A549 (cell line): Measurements from ENCODE around the gene ANKRD7.

Experiments used
- BHLHE40 ChIP-seq: IDR thresholded peaks from 2 replicates; pipeline ENCODE4 v1.6.1; 2012; ENCODE audit warnings: low read depth, low read length, inconsistent platforms
- HOXB5 ChIP-seq: fragments of 250-450 bp; sonication (Bioruptor Pico); IDR thresholded peaks from 2 replicates; pipeline ENCODE4 v1.5.0; 2020; ENCODE audit warnings: mild to moderate bottlenecking, moderate library complexity
- JUN ChIP-seq, 2 experiments: fragments of >200 bp; sonication (Bioruptor Twin); formaldehyde crosslinking; IDR thresholded peaks; 2 replicates in 1 of 2; 3 replicates in 1 of 2; pipeline ENCODE4 v1.6.1; 2016 to 2017
- MAZ ChIP-seq: fragments of 150-350 bp; IDR thresholded peaks from 2 replicates; pipeline ENCODE4 v1.6.1; 2014; ENCODE audit warnings: antibody characterized with exemption, low read depth, low read length, borderline replicate concordance
- NFE2L2 ChIP-seq: fragments of 150-350 bp; conservative IDR thresholded peaks from 2 replicates; pipeline ENCODE4 v1.6.1; 2014; ENCODE audit warnings: low read length
- POLR2A ChIP-seq: IDR thresholded peaks from 2 replicates; pipeline ENCODE4 v1.6.1; 2012; ENCODE audit warnings: mild to moderate bottlenecking, low read length
- POLR2AphosphoS2 ChIP-seq: conservative IDR thresholded peaks from 2 replicates; pipeline ENCODE4 v1.6.1; 2012; ENCODE audit warnings: low read length, improper control_type of control experiment, inconsistent platforms
- SMC3 ChIP-seq: fragments of >200 bp; sonication (Bioruptor Twin); formaldehyde crosslinking; IDR thresholded peaks from 3 replicates; pipeline ENCODE4 v1.6.1; 2018; ENCODE audit warnings: inconsistent platforms
- TF ChIP-seq, protein P1 (sequence below): fragments of 150-350 bp; IDR thresholded peaks from 2 replicates; pipeline ENCODE4 v1.6.1; 2014; ENCODE audit warnings: low read depth, mild to moderate bottlenecking, low read length
- TF ChIP-seq, protein P2 (sequence below): fragments of >200 bp; sonication (Bioruptor Twin); formaldehyde crosslinking; IDR thresholded peaks from 3 replicates; pipeline ENCODE4 v1.5.1; 2016
- TF ChIP-seq, protein P3 (sequence below): IDR thresholded peaks from 2 replicates; pipeline ENCODE4 v1.6.1; 2012; ENCODE audit warnings: low read depth, borderline replicate concordance
- TF ChIP-seq, protein P4 (sequence below): fragments of 250-450 bp; sonication (Bioruptor Pico); IDR thresholded peaks from 2 replicates; pipeline ENCODE4 v1.5.0; 2020; ENCODE audit warnings: low read depth, mild to moderate bottlenecking, moderate library complexity
- TF ChIP-seq, protein P5 (sequence below): fragments of >200 bp; sonication (Bioruptor Twin); formaldehyde crosslinking; IDR thresholded peaks from 3 replicates; pipeline ENCODE4 v1.6.1; 2016
- TF ChIP-seq, protein P6 (sequence below): IDR thresholded peaks from 2 replicates; pipeline ENCODE4 v1.6.1; 2012

DNA sequence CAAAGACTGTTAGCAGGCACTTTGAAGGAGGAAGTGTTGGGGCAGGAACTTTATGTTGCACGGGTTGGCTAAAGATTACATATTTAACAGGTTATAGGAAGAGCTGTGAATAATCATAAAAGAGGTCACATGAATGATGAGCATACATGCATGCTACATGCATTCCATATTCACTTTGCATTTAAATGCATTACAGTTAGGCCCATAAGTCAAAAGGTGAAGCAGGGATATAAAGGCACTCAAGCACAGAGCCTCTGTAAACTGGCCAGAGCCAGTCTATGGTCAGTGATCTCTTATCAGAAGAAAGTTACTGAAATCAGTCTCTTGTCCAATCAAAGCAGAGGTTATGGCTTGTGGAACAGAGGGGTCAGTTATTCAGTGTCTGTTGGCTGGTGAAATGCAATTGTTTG is 7.3 kb upstream of the ANKRD7 start:
- TF ChIP-seq, protein P1, sequence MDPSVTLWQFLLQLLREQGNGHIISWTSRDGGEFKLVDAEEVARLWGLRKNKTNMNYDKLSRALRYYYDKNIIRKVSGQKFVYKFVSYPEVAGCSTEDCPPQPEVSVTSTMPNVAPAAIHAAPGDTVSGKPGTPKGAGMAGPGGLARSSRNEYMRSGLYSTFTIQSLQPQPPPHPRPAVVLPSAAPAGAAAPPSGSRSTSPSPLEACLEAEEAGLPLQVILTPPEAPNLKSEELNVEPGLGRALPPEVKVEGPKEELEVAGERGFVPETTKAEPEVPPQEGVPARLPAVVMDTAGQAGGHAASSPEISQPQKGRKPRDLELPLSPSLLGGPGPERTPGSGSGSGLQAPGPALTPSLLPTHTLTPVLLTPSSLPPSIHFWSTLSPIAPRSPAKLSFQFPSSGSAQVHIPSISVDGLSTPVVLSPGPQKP: no peak
- TF ChIP-seq POLR2A (no peak), JUN (IDR thresholded peaks at IDR 0.05) (no peak), NFE2L2 (no peak), SMC3 (no peak), BHLHE40 (no peak), MAZ (no peak), POLR2AphosphoS2 (no peak), HOXB5 (CRISPR knock-in tag) (no peak)
- TF ChIP-seq, protein P2, sequence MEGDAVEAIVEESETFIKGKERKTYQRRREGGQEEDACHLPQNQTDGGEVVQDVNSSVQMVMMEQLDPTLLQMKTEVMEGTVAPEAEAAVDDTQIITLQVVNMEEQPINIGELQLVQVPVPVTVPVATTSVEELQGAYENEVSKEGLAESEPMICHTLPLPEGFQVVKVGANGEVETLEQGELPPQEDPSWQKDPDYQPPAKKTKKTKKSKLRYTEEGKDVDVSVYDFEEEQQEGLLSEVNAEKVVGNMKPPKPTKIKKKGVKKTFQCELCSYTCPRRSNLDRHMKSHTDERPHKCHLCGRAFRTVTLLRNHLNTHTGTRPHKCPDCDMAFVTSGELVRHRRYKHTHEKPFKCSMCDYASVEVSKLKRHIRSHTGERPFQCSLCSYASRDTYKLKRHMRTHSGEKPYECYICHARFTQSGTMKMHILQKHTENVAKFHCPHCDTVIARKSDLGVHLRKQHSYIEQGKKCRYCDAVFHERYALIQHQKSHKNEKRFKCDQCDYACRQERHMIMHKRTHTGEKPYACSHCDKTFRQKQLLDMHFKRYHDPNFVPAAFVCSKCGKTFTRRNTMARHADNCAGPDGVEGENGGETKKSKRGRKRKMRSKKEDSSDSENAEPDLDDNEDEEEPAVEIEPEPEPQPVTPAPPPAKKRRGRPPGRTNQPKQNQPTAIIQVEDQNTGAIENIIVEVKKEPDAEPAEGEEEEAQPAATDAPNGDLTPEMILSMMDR: no peak
- TF ChIP-seq, protein P3, sequence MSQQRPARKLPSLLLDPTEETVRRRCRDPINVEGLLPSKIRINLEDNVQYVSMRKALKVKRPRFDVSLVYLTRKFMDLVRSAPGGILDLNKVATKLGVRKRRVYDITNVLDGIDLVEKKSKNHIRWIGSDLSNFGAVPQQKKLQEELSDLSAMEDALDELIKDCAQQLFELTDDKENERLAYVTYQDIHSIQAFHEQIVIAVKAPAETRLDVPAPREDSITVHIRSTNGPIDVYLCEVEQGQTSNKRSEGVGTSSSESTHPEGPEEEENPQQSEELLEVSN: no peak
- TF ChIP-seq, protein P4, sequence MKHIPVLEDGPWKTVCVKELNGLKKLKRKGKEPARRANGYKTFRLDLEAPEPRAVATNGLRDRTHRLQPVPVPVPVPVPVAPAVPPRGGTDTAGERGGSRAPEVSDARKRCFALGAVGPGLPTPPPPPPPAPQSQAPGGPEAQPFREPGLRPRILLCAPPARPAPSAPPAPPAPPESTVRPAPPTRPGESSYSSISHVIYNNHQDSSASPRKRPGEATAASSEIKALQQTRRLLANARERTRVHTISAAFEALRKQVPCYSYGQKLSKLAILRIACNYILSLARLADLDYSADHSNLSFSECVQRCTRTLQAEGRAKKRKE (CRISPR knock-in tag): no peak
- TF ChIP-seq, protein P5, sequence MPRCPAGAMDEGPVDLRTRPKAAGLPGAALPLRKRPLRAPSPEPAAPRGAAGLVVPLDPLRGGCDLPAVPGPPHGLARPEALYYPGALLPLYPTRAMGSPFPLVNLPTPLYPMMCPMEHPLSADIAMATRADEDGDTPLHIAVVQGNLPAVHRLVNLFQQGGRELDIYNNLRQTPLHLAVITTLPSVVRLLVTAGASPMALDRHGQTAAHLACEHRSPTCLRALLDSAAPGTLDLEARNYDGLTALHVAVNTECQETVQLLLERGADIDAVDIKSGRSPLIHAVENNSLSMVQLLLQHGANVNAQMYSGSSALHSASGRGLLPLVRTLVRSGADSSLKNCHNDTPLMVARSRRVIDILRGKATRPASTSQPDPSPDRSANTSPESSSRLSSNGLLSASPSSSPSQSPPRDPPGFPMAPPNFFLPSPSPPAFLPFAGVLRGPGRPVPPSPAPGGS: no peak
- TF ChIP-seq, protein P6, sequence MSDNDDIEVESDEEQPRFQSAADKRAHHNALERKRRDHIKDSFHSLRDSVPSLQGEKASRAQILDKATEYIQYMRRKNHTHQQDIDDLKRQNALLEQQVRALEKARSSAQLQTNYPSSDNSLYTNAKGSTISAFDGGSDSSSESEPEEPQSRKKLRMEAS: no peak
